Panc1 (cell line): ENCODE measurements around the gene ENTPD1. TPM values are rescaled to one million over a fixed set of nuclear protein-coding genes. Genes with fewer than 3 reads are reported as not detected.

ENCODE experiments used
- ATAC-seq: fragments of 200-7000 bp; cut with Tn5 transposase; 2 replicates; pipeline ENCODE4 v1.9.1; 2020; ENCODE audit warnings: mild to moderate bottlenecking, moderate library complexity
- BruUV-seq: library from RNA; stranded (reverse); fragments of 400-500 nt; replicated peaks from 2 replicates; lab custom pipeline; 2021; lab: Mats Ljungman, UMichigan
- CTCF ChIA-PET: fragments of 300-600 bp; sonication (Branson Sonifier 250); formaldehyde crosslinking; loops from one replicate; lab custom pipeline; 2022; ENCODE audit warnings: antibody characterized with exemption; lab: Charles Lee
- POLR2A ChIA-PET: fragments of 300-600 bp; sonication (Branson Sonifier 250); formaldehyde crosslinking; loops from one replicate; lab custom pipeline; 2022; ENCODE audit warnings: antibody characterized with exemption; lab: Charles Lee
- DNase-seq: peaks from one replicate; pipeline ENCODE4 v3.0.0-alpha.2; 2010; ENCODE audit warnings: low read depth, low spot score
- H3K27ac ChIP-seq: 2 replicates; pipeline ENCODE4 v1.5.1; 2011; ENCODE audit warnings: mild to moderate bottlenecking, low read length, inconsistent platforms
- H3K27me3 ChIP-seq: fragments of 200-500 bp; sonication (Bioruptor generic); 2 replicates; pipeline ENCODE4 v1.6.0; 2014; ENCODE audit warnings: low read length, inconsistent platforms; ENCODE audit not compliant: control insufficient read depth, insufficient read depth
- H3K36me3 ChIP-seq: fragments of 200-500 bp; sonication (Bioruptor generic); 2 replicates; pipeline ENCODE4 v1.5.1; 2014; ENCODE audit warnings: inconsistent platforms, mild to moderate bottlenecking, low read length, moderate library complexity; ENCODE audit not compliant: control insufficient read depth, insufficient read depth
- H3K4me1 ChIP-seq: 2 replicates; pipeline ENCODE4 v1.5.1; 2011; ENCODE audit warnings: inconsistent platforms, mild to moderate bottlenecking, low read length, moderate library complexity; ENCODE audit not compliant: control insufficient read depth, insufficient read depth
- H3K4me3 ChIP-seq, 2 experiments: 2 replicates each; pipeline ENCODE4 v1.5.1; 2011 to 2012; ENCODE audit warnings: low read depth in 2 of 2, low read length in 2 of 2, mild to moderate bottlenecking in 2 of 2, inconsistent platforms in 1 of 2, moderate library complexity in 1 of 2
- H3K9me3 ChIP-seq: fragments of 200-500 bp; sonication (Bioruptor generic); 2 replicates; pipeline ENCODE4 v1.5.1; 2014; ENCODE audit warnings: low read depth, mild to moderate bottlenecking, inconsistent platforms, low read length, moderate library complexity; ENCODE audit not compliant: control insufficient read depth, insufficient read depth
- CTCF ChIP-seq: fragments of 450-650 bp; IDR thresholded peaks from 2 replicates; pipeline ENCODE4 v1.5.1; 2017; ENCODE audit warnings: mild to moderate bottlenecking
- POLR2AphosphoS5 ChIP-seq: IDR thresholded peaks from 2 replicates; pipeline ENCODE4 v1.6.1; 2012; ENCODE audit warnings: mild to moderate bottlenecking, low read depth, low read length, moderate library complexity
- REST ChIP-seq, 2 experiments: IDR thresholded peaks; 2 replicates each; pipeline ENCODE4 v1.6.1; 2011 to 2012; ENCODE audit warnings: low read depth in 2 of 2, control low read depth in 1 of 2, low read length in 1 of 2, mild to moderate bottlenecking in 1 of 2, moderate library complexity in 1 of 2; ENCODE audit not compliant: insufficient read depth in 1 of 2
- SIN3A ChIP-seq: IDR thresholded peaks from 2 replicates; pipeline ENCODE4 v1.6.1; 2012; ENCODE audit warnings: low read depth, mild to moderate bottlenecking, low read length, moderate library complexity, borderline replicate concordance; ENCODE audit not compliant: insufficient read depth
- TCF7L2 ChIP-seq: IDR thresholded peaks from 2 replicates; pipeline ENCODE4 v1.6.1; 2011; ENCODE audit warnings: mild to moderate bottlenecking, low read depth, low read length, inconsistent platforms
- in situ Hi-C: cut with HindIII; loops from 2 replicates; pipeline ENCODE4 v1.10.0; 2016; ENCODE audit warnings: low sequenced_read_pairs, low pct_unique_long_range_greater_than_20kb
- intact Hi-C: fragments of 100-400 bp; cut with micrococcal nuclease; formaldehyde crosslinking; loops from one replicate; pipeline ENCODE4 v1.10.0; 2022; ENCODE audit not compliant: unreplicated experiment
- total RNA-seq: library from RNA; stranded (reverse); gene quantifications from one replicate; pipeline ENCODE4 v1.2.1, GENCODE V29; 2021; ENCODE audit not compliant: unreplicated experiment

ENTPD1 gene
- total RNA-seq, 1 experiment from 2014 or later: 0.31 TPM

GRCh38 chr10:95767884-95768556, 12.1 kb downstream of the ENTPD1 start:
- ChIA-PET POLR2A (no interaction called here), CTCF (no interaction called here)
- H3K4me1 ChIP-seq: no peaks in the 10 kb centered on the region
- in situ Hi-C loops (no loop called here), intact Hi-C loops (no loop called here)
- H3K4me3 ChIP-seq: no peak overlapping the region
- no peak overlapping the region for H3K27ac ChIP-seq
- no TSS peak for BruUV-seq
- ATAC-seq (no peak), DNase-seq (no peak)
- TF ChIP-seq TCF7L2 (no peak), SIN3A (no peak), CTCF (no peak), REST (IDR thresholded peaks at IDR 0.05; ENCODE audit: insufficient read depth in 1 of 2, low read depth in 2 of 2, low read length in 1 of 2) (no peak), POLR2AphosphoS5 (no peak)
- H3K9me3 ChIP-seq: no peaks in the 10 kb centered on the region; the same call in 1 of the 2 replicates
- no peaks in the 10 kb centered on the region for H3K36me3 ChIP-seq
- H3K27me3 ChIP-seq: no peaks in the 10 kb centered on the region; the same call in 1 of the 2 replicates

GRCh38 chr10:95770084-95770720, 14.2 kb downstream of the ENTPD1 start:
- in situ Hi-C loops: no loop called here
- intact Hi-C loops: no loop called here

More at GRCh38 chr10:95770084-95770720, 14.2 kb downstream of the ENTPD1 start:
- BruUV-seq: no TSS peak
- TF ChIP-seq REST (IDR thresholded peaks at IDR 0.05; ENCODE audit: insufficient read depth in 1 of 2, low read depth in 2 of 2, low read length in 1 of 2): no peak
- no peak for TF ChIP-seq CTCF
- no peak for TF ChIP-seq SIN3A
- no peak for TF ChIP-seq TCF7L2
- TF ChIP-seq POLR2AphosphoS5: no peak
- no peak for DNase-seq
- H3K4me1 ChIP-seq: no peaks in the 10 kb centered on the region
- no peaks in the 10 kb centered on the region for H3K36me3 ChIP-seq
- no peaks in the 10 kb centered on the region for H3K9me3 ChIP-seq
- no peak for ATAC-seq
- POLR2A ChIA-PET: no interaction called here
- no peak overlapping the region for H3K4me3 ChIP-seq
- H3K27me3 ChIP-seq: no peaks in the 10 kb centered on the region; the same call in 1 of the 2 replicates
- H3K27ac ChIP-seq: no peak overlapping the region
- CTCF ChIA-PET: no interaction called here
